ENCODE data around the gene WNT7A. TPM values are rescaled to one million over a fixed set of nuclear protein-coding genes. Genes with fewer than 3 reads are reported as not detected.

The WNT7A gene
- total and polyA plus RNA-seq, 4 donors, result 1.7 to 4.8 (median 2.0) TPM

- ATAC-seq (ENCODE audit: insufficient read depth, low FRiP score) (no peak), DNase-seq (no peak)
- Histone ChIP-seq H3K27ac (ENCODE audit: low read depth in 1 of 2, low read length in 1 of 2) (no peak overlapping the region), H3K9ac (ENCODE audit: insufficient read depth in 1 of 2, low read length in 2 of 2) (no peak overlapping the region), H3K9me3 (ENCODE audit: control insufficient read depth in 4 of 4, insufficient read depth in 3 of 4, low read length in 3 of 4) (no peaks in the 10 kb centered on the region), H3K27me3 (ENCODE audit: control insufficient read depth in 3 of 3, insufficient read depth in 3 of 3, low read length in 2 of 3) (peaks cover 0 to 29% (median 5%) of the 10 kb centered on the region in 3 donors), H3K36me3 (ENCODE audit: control insufficient read depth in 4 of 4, insufficient read depth in 4 of 4, low read length in 4 of 4) (no peaks in the 10 kb centered on the region), H3K4me3 (no peak overlapping the region), H3K4me1 (ENCODE audit: control insufficient read depth in 5 of 5, insufficient read depth in 5 of 5, low read length in 5 of 5) (no peaks in the 10 kb centered on the region)
- no peak for TF ChIP-seq CTCF (IDR thresholded peaks at IDR 0.05; ENCODE audit: control extremely low read depth, extremely low read depth)
- 78 to 81% methylated on average over 6 of the region's 6 CpGs for WGBS, 2 donors
Observed at GRCh38 chr3:13887495-13888300, 7.8 kb upstream of the WNT7A start.

GRCh38 chr3:13886593-13887129, 6.8 kb upstream of the WNT7A start:
- DNase-seq (no peak), ATAC-seq (ENCODE audit: insufficient read depth, low FRiP score) (no peak)
- H3K4me1 ChIP-seq (ENCODE audit: control insufficient read depth in 5 of 5, insufficient read depth in 5 of 5, low read length in 5 of 5), result no peaks in the 10 kb centered on the region
- H3K27ac ChIP-seq (ENCODE audit: low read depth in 1 of 2, low read length in 1 of 2), result no peak overlapping the region
- no peak overlapping the region for H3K4me3 ChIP-seq
- H3K27me3 ChIP-seq (ENCODE audit: control insufficient read depth in 3 of 3, insufficient read depth in 3 of 3, low read length in 2 of 3), result peaks cover 0 to 39% (median 10%) of the 10 kb centered on the region in 3 donors
- no peak overlapping the region for H3K9ac ChIP-seq (ENCODE audit: insufficient read depth in 1 of 2, low read length in 2 of 2)
- no peaks in the 10 kb centered on the region for H3K36me3 ChIP-seq (ENCODE audit: control insufficient read depth in 4 of 4, insufficient read depth in 4 of 4, low read length in 4 of 4)
- peaks cover 0 to 3% (median 0%) of the 10 kb centered on the region in 4 donors for H3K9me3 ChIP-seq (ENCODE audit: control insufficient read depth in 4 of 4, insufficient read depth in 3 of 4, low read length in 3 of 4)
- no peak for TF ChIP-seq CTCF (IDR thresholded peaks at IDR 0.05; ENCODE audit: control extremely low read depth, extremely low read depth)
- whole genome bisulfite sequencing, 2 donors, result 72 to 84% methylated on average over 4 of the region's 4 CpGs

- H3K27ac ChIP-seq (ENCODE audit: low read depth in 1 of 2, low read length in 1 of 2), result no peak overlapping the region
- no peak overlapping the region for H3K9ac ChIP-seq (ENCODE audit: insufficient read depth in 1 of 2, low read length in 2 of 2)
- DNase-seq (no peak), ATAC-seq (ENCODE audit: insufficient read depth, low FRiP score) (no peak)
- no peaks in the 10 kb centered on the region for H3K36me3 ChIP-seq (ENCODE audit: control insufficient read depth in 4 of 4, insufficient read depth in 4 of 4, low read length in 4 of 4)
- H3K9me3 ChIP-seq (ENCODE audit: control insufficient read depth in 4 of 4, insufficient read depth in 3 of 4, low read length in 3 of 4), result peaks cover 0 to 3% (median 0%) of the 10 kb centered on the region in 4 donors
- no peak for TF ChIP-seq CTCF (IDR thresholded peaks at IDR 0.05; ENCODE audit: control extremely low read depth, extremely low read depth)
- 46% methylated on average over 8 of the region's 8 CpGs for WGBS, 2 donors
- H3K4me1 ChIP-seq (ENCODE audit: control insufficient read depth in 5 of 5, insufficient read depth in 5 of 5, low read length in 5 of 5), result no peaks in the 10 kb centered on the region
- H3K4me3 ChIP-seq, result no peak overlapping the region
- H3K27me3 ChIP-seq (ENCODE audit: control insufficient read depth in 3 of 3, insufficient read depth in 3 of 3, low read length in 2 of 3), result peaks cover 0 to 49% (median 19%) of the 10 kb centered on the region in 3 donors
Observed at GRCh38 chr3:13885704-13886010, 5.8 kb upstream of the WNT7A start.
